PC-9 (cell line): ENCODE data around the gene NELL1. TPM values are rescaled to one million over a fixed set of nuclear protein-coding genes. Genes with fewer than 3 reads are reported as not detected.

Experiments
- BruUV-seq: library from RNA; stranded (reverse); fragments of 400-500 nt; replicated peaks from 2 replicates; lab custom pipeline; 2021; lab: Mats Ljungman, UMichigan
- CTCF ChIA-PET: fragments of 300-600 bp; sonication (Branson Sonifier 250); formaldehyde crosslinking; loops from one replicate; lab custom pipeline; 2022; ENCODE audit warnings: antibody characterized with exemption; lab: Charles Lee
- POLR2A ChIA-PET: fragments of 300-600 bp; sonication (Branson Sonifier 250); formaldehyde crosslinking; loops from one replicate; lab custom pipeline; 2022; ENCODE audit warnings: antibody characterized with exemption; ENCODE audit not compliant: unreplicated experiment; lab: Charles Lee
- DNase-seq, 2 experiments: peaks; one replicate each; pipeline versions ENCODE4 v3.0.0 to v3.0.0-alpha.2; 2015 to 2022; ENCODE audit warnings: mixed read lengths in 1 of 2
- H2AFZ ChIP-seq: fragments of 200-600 bp; sonication (generic); 2 replicates; pipeline ENCODE4 v1.8.1; 2017; ENCODE audit warnings: antibody characterized with exemption
- H3F3A ChIP-seq: fragments of 200-600 bp; sonication (generic); 2 replicates; pipeline ENCODE4 v1.8.1; 2017; ENCODE audit warnings: antibody characterized with exemption, mild to moderate bottlenecking, low read depth; ENCODE audit not compliant: insufficient read depth
- H3K27ac ChIP-seq: fragments of 200-600 bp; sonication (generic); 2 replicates; pipeline ENCODE4 v1.6.1; 2016; ENCODE audit warnings: mixed run types
- H3K27me3 ChIP-seq: fragments of 200-600 bp; sonication (generic); 2 replicates; pipeline ENCODE4 v1.6.1; 2016; ENCODE audit warnings: low read depth, mixed run types; ENCODE audit not compliant: insufficient read depth
- H3K36me3 ChIP-seq: fragments of 200-600 bp; sonication (generic); 2 replicates; pipeline ENCODE4 v1.6.1; 2016; ENCODE audit warnings: low read depth, mixed run types
- H3K4me1 ChIP-seq: fragments of 200-600 bp; sonication (generic); replicated peaks from 2 replicates; pipeline ENCODE4 v1.6.1; 2016; ENCODE audit warnings: mixed run types; ENCODE audit not compliant: insufficient read depth
- H3K4me2 ChIP-seq: fragments of 200-600 bp; sonication (generic); 2 replicates; pipeline ENCODE4 v1.6.1; 2017; ENCODE audit warnings: mixed run types
- H3K4me3 ChIP-seq: fragments of 200-600 bp; sonication (generic); 2 replicates; pipeline ENCODE4 v1.6.1; 2016; ENCODE audit warnings: mixed run types
- H3K79me2 ChIP-seq: fragments of 200-600 bp; sonication (generic); 2 replicates; pipeline ENCODE4 v1.6.1; 2017; ENCODE audit warnings: low read depth, mixed run types
- H3K9me2 ChIP-seq: fragments of 200-600 bp; sonication (generic); 2 replicates; pipeline ENCODE4 v1.8.1; 2017; ENCODE audit warnings: mild to moderate bottlenecking; ENCODE audit not compliant: insufficient read depth
- H3K9me3 ChIP-seq: fragments of 200-600 bp; sonication (generic); 2 replicates; pipeline ENCODE4 v1.8.1; 2016; ENCODE audit warnings: low read depth; ENCODE audit not compliant: insufficient read depth
- H4K20me1 ChIP-seq: fragments of 200-600 bp; sonication (generic); 2 replicates; pipeline ENCODE4 v1.8.1; 2017; ENCODE audit not compliant: insufficient read depth
- EZH2 ChIP-seq: fragments of 200-600 bp; sonication (generic); IDR thresholded peaks from 2 replicates; pipeline ENCODE4 v1.8.0; 2017; ENCODE audit warnings: antibody characterized with exemption, low read depth
- intact Hi-C: fragments of 100-400 bp; cut with micrococcal nuclease; formaldehyde crosslinking; loops from one replicate; pipeline ENCODE4 v1.10.0; 2022; ENCODE audit not compliant: unreplicated experiment
- total RNA-seq: library from RNA; stranded (reverse); gene quantifications from 2 replicates; pipeline ENCODE4 v1.2.3, GENCODE V29; 2021
- TF ChIP-seq, protein P1 (sequence below): fragments of 200-600 bp; sonication (generic); conservative IDR thresholded peaks from 2 replicates; pipeline ENCODE4 v1.6.1; 2017; ENCODE audit warnings: mixed run types, antibody characterized with exemption, mild to moderate bottlenecking, moderate library complexity

NELL1 gene
- total RNA-seq, 1 experiment from 2014 or later, result not detected

DNA sequence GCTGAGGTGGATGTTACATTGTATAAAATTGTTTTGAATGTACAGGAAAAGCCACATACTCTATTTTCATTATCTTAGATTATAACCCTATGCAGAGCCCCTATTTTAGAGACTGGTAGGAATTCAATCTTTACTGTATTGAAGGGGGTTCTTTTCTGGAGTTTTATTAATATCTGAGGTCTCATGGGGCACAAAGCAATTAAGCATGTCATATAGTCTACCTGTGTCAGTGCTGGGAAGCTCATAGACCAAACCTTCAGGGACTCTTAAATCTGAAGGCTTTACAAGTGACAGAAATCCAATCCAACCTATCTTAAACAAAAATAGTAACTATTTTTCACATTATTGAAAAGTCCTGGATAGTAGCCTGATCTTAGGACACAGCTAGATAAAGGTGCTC lies 733.7 kb downstream of the NELL1 start:
- CTCF ChIA-PET, result no interaction called here
- no peak overlapping the region for H3K4me3 ChIP-seq
- no peaks in the 10 kb centered on the region for H3F3A ChIP-seq
- no peak overlapping the region for H2AFZ ChIP-seq
- H3K9me3 ChIP-seq, result no peaks in the 10 kb centered on the region
- no peak overlapping the region for H3K4me2 ChIP-seq
- no peak for DNase-seq
- H3K27ac ChIP-seq, result no peak overlapping the region
- no peaks in the 10 kb centered on the region for H4K20me1 ChIP-seq
- H3K27me3 ChIP-seq, result no peaks in the 10 kb centered on the region
- H3K36me3 ChIP-seq, result no peaks in the 10 kb centered on the region
- BruUV-seq, result no TSS peak
- TF ChIP-seq, protein P1, sequence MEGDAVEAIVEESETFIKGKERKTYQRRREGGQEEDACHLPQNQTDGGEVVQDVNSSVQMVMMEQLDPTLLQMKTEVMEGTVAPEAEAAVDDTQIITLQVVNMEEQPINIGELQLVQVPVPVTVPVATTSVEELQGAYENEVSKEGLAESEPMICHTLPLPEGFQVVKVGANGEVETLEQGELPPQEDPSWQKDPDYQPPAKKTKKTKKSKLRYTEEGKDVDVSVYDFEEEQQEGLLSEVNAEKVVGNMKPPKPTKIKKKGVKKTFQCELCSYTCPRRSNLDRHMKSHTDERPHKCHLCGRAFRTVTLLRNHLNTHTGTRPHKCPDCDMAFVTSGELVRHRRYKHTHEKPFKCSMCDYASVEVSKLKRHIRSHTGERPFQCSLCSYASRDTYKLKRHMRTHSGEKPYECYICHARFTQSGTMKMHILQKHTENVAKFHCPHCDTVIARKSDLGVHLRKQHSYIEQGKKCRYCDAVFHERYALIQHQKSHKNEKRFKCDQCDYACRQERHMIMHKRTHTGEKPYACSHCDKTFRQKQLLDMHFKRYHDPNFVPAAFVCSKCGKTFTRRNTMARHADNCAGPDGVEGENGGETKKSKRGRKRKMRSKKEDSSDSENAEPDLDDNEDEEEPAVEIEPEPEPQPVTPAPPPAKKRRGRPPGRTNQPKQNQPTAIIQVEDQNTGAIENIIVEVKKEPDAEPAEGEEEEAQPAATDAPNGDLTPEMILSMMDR, result no peak
- no peak for TF ChIP-seq EZH2
- H3K9me2 ChIP-seq, result no peaks in the 10 kb centered on the region
- no peaks in the 10 kb centered on the region for H3K4me1 ChIP-seq
- intact Hi-C loops, result no loop called here
- H3K79me2 ChIP-seq, result no peaks in the 10 kb centered on the region
- POLR2A ChIA-PET, result no interaction called here

DNA sequence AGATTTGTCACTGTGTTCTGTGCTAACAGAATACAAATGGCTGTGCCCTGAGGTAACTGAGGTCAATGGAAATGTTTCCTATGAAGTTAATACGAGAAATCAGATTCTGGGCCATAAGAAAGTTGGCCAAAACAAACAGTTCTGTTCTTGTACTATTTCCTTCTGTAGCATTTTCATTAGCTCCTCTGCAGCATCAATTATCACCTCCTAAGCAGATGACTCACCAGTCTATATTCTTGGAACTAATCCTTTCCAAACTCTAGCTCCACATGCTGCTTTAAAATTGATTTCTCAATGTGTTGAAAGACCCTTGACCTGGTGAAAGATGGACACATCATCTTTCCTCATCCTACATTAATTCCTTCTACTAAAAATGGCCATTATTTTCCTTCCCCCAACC lies 736.0 kb downstream of the NELL1 start:
- Histone ChIP-seq H3K27me3 (no peaks in the 10 kb centered on the region), H4K20me1 (no peaks in the 10 kb centered on the region), H3K27ac (no peak overlapping the region), H3K9me2 (no peaks in the 10 kb centered on the region), H3K4me1 (no peaks in the 10 kb centered on the region), H3K4me2 (no peak overlapping the region), H3K79me2 (no peaks in the 10 kb centered on the region), H2AFZ (no peak overlapping the region), H3K36me3 (no peaks in the 10 kb centered on the region), H3K4me3 (no peak overlapping the region), H3K9me3 (no peaks in the 10 kb centered on the region), H3F3A (no peaks in the 10 kb centered on the region)
- intact Hi-C loops, result no loop called here
- DNase-seq, result no peak
- TF ChIP-seq, protein P1, result no peak
- no peak for TF ChIP-seq EZH2
- BruUV-seq, result no TSS peak
- ChIA-PET POLR2A (no interaction called here), CTCF (no interaction called here)

DNA sequence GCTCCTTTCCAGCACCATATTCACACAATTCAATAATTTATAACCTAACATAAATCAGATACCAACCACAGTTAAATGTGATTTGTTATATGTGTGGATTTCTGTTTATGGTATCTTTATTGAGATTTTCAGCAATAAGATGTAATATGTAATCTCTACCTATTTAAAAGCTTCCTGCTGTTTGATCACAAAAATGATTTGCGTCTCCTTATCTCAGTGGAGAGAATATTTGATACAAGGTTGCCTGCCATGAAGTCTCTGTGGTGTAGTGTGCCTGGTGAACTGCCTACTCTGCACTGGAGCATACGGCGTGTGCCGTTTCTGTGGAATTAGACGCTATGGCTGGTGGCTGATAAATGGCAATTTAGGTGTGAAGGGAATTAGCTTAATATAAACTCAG lies 741.1 kb downstream of the NELL1 start:
- ChIA-PET CTCF (no interaction called here), POLR2A (no interaction called here)
- Histone ChIP-seq H2AFZ (no peak overlapping the region), H3K27ac (no peak overlapping the region), H3K9me2 (no peaks in the 10 kb centered on the region), H3K4me2 (no peak overlapping the region), H3K36me3 (no peaks in the 10 kb centered on the region), H3K4me3 (no peak overlapping the region), H3K79me2 (no peaks in the 10 kb centered on the region), H3K4me1 (no peaks in the 10 kb centered on the region), H3K27me3 (no peaks in the 10 kb centered on the region), H4K20me1 (no peaks in the 10 kb centered on the region), H3K9me3 (no peaks in the 10 kb centered on the region), H3F3A (no peaks in the 10 kb centered on the region)
- no TSS peak for BruUV-seq
- TF ChIP-seq EZH2, result no peak
- TF ChIP-seq, protein P1, result no peak
- DNase-seq, result no peak
- intact Hi-C loops, result no loop called here
